ENCODE results near the gene FYB1.
"Not testable (repeated sequence)": the region's sequence is repeated elsewhere in the genome, so short reads cannot be mapped to it uniquely, and the experiment has no call there.

The FYB1 gene

GRCh38 chr5:39189292-39189955 is 29.9 kb downstream of the FYB1 start:
- in situ Hi-C loops (cut with MboI; ENCODE audit: low sequenced_read_pairs), result no loop called here

DNA sequence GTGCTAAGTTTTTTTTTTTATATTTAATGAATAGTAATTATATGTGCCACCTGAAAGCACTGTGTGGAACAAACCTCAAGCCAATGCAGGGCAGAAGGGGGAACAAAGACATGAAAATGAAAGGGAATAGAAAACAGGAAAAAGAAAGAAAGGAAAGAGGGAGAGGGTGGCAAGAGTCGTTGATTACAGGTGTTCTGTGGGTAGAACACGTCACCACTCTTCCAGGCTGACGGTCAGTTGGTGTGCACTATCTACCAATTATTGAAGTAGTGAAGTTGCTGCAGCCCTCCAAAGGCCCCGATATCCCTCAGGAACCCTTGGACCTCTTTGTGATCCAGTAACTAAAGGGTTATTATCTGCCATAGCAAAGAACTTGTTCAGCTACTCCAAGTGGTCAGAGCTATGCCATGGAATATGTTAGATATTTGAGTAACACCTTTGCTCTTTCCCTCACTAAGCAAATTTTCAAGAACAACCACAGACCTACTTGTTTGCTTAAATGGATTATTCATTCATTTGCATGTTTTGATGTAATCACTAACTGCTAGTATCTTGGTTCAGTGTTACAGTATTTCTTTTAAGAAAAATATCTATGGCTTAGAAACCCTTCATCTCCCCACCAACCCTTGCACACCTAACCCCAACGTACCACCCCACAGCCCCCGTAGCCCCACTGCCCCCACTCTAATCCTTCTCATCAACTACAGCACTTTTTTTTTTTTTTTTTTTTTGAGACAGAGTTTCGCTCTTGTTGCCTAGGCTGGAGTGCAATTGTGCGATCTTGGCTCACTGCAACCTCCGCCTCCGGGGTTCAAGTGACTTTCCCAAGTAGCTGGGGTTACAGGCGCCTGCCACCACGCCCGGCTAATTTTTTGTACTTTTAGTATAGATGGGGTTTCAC is 31.3 kb downstream of the FYB1 start:
- in situ Hi-C loops (cut with MboI; ENCODE audit: low sequenced_read_pairs), result no loop called here

DNA sequence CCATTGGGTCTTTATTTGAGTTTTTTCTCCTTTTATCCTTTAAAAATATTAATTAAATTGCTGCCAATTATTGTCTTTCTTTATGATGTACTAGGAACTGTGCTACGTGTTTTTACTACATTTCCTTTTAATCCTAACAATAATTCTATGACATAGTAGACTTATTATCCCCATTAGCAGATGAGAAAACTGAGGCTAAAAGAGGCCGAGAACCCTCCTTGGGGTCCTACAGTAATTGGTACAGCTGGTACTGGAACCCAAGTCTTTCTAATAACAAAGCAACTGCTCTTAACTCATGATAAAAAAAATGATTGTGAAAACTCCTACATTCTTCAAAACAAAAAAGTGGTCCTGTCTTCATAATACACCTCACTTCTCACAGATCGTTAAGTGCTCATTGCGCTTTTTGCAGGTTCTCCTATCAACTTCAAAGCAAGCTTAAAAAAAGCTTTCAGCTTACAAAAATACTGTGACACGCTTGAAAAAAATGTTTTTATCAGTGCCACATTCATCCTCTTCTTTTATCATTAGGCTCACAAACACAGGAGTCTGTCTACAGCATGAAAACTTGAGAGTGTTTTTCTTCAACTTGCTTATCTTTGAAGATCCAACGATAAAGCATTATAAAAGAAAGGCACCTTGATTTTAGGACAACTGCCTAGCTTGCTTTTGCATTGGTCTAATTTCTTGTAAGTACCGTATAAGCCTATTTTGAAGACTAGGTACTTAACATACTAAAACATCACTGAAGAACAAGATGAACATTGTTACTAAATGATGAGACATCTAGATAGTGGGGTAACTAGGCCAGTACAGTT is 32.4 kb downstream of the FYB1 start:
- in situ Hi-C loops (cut with MboI; ENCODE audit: low sequenced_read_pairs), result no loop called here

DNA sequence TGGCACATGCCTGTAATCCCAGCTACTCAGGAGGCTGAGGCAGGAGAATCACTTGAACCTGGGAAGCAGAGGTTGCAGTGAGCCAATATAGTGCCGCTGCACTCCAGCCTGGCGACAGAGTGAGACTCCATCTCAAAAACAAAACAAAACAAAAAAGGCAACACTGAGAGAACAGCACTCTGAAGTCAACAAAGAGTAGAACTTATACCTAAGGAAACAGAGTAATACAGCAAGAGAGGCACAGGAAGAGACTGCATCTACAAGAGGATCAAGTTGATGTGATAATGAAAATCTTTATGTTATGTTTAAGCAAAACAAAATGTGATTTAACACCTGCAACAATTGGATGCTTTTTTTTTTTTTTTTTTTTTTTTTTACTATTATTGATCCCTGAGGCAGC is 33.1 kb downstream of the FYB1 start:
- in situ Hi-C loops (cut with MboI; ENCODE audit: low sequenced_read_pairs), result no loop called here

GRCh38 chr5:39185761-39186160 is 33.6 kb downstream of the FYB1 start:
- in situ Hi-C loops (cut with MboI; ENCODE audit: low sequenced_read_pairs), result no loop called here

DNA sequence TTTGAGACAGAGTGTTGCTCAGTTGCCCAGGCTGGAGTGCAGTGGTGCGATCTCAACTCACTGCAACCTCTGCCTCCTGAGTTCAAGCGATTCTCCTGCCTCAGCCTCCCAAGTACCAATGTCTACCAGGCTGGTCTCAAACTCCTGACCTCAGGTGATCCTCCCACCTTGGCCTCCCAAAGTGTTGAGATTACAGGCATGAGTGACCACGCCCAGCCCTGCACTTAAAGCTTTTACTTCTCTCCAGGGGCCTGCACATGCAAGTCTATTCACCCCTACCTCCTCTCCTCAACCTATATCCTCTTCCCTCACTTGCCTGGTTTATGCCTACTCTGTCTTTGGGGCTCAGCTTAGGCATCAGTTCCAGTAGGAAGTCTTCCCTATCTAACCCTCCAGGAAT is 39.8 kb downstream of the FYB1 start:
- in situ Hi-C loops (cut with MboI; ENCODE audit: low sequenced_read_pairs), result not testable (repeated sequence)

- in situ Hi-C loops (cut with MboI; ENCODE audit: low sequenced_read_pairs), result no loop called here
Measured at GRCh38 chr5:39178861-39179260, 40.5 kb downstream of the FYB1 start.

DNA sequence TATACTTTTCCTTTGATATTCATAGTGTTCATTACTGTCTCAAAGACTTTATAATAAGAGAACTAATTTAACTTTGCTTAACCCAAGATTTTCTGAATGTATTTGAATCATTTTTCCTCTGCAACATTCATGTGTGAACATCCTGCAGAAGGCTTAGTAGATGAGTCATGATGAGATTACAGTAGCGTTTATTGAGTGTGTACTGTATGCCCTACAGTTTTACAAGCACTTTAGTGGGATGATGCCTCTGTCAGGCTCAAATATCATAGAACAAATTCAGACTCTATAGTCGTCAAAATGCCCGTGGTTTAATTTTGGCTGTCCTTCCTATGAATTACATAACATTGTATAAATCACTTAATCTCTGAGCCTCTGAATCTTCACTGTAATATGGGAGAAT is 41.2 kb downstream of the FYB1 start:
- in situ Hi-C loops (cut with MboI; ENCODE audit: low sequenced_read_pairs), result no loop called here

- in situ Hi-C loops (cut with MboI; ENCODE audit: low sequenced_read_pairs), result no loop called here
Measured at GRCh38 chr5:39177631-39177964, 41.8 kb downstream of the FYB1 start.

DNA sequence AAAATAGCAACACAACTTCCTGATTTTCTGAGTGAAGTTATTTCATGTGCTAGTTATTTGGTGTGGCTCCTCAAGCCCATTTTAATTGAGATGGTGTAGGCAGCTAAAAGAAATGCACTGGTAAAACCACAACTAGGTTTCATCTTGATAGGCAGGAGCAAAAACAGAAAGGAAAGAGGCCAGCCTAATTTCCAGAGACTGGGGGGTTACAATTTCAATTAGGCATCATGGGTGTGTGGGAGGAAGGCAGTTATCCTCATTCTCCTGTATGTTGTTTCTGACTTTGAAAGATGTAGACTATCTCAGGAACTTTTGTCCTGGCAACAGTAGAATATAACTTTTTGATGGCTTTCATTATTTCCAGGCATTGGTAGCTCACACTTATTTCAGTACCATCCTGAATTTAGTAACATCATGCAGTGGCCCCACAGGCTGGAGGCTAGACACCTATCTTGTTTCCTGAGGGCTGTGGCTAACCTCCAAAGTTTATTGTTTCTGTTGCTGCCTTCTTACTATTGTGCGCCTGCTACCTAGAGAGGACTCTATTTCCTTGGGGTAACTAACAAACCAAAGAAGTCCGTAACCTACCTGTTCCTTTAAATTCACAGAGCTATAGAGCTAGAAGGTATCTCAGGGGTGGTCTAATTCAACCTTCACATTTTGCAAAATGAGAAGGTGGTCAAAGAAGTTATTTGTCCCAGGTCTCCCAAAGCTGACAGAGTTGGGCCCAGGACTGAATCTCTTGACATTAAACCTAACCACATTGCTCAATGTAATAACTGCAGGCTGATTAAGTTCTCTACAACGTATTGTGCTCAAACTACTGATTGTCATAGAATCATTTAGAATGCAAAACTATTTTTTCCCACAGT is 42.4 kb downstream of the FYB1 start:
- in situ Hi-C loops (cut with MboI; ENCODE audit: low sequenced_read_pairs), result no loop called here

DNA sequence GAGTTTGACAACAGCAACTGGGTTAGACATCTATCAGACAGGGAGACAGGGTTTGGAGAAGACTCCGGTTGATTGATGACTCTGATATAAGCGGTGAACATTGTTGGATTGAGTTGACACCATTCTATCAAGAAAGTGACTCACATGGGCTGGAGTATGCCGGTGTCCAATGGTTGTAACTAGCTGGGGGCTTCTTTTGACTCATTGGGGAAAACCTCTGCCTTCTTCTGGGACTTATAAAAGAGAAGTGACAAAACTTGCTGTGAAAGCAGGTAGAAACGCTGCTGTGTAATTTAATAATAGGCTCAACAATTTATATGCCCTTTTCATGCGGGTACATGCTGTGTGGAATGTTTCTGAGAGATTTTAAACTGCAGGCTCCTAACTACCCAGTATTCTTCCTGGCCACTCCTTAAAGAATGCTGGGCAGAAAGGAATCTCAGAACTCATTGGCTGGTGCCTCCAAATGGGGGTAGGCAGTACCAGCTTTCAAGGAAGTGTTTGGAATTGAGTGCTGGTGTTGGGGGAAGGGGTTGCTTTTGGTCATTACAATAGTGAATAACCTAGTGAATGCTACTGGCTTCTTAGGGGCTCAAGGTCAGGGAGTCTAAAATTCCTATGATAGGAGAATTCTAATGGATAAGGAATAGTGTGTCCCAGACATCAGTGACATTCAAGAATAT is 43.9 kb downstream of the FYB1 start:
- in situ Hi-C loops (cut with MboI; ENCODE audit: low sequenced_read_pairs), result no loop called here

- in situ Hi-C loops (cut with MboI; ENCODE audit: low sequenced_read_pairs), result no loop called here
Measured at GRCh38 chr5:39173069-39173468, 46.3 kb downstream of the FYB1 start.

GRCh38 chr5:39172593-39172992 is 46.8 kb downstream of the FYB1 start:
- in situ Hi-C loops (cut with MboI; ENCODE audit: low sequenced_read_pairs), result no loop called here

GRCh38 chr5:39171647-39172046 is 47.7 kb downstream of the FYB1 start:
- in situ Hi-C loops (cut with MboI; ENCODE audit: low sequenced_read_pairs), result no loop called here

GRCh38 chr5:39169081-39169480 is 50.3 kb downstream of the FYB1 start:
- in situ Hi-C loops (cut with MboI; ENCODE audit: low sequenced_read_pairs), result no loop called here

DNA sequence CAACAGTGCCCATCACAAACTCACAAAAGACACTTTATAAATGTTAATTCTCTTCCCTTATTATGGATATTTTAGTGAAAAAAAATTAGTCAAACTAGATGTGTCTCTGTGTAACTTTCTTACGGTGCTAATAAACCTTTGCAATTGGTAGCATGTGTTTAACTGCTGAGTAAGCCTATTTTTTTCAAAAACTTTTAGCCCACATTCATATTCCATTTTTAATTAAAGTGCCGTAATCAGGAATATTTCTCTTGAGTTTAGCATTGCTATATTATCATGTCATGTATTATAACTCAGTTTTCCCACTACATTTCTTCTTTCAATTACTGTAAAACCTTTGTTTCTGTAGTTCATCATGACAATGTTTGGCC is 51.4 kb downstream of the FYB1 start:
- in situ Hi-C loops (cut with MboI; ENCODE audit: low sequenced_read_pairs), result no loop called here

GRCh38 chr5:39167141-39167971 is 52.0 kb downstream of the FYB1 start:
- in situ Hi-C loops (cut with MboI; ENCODE audit: low sequenced_read_pairs), result no loop called here

DNA sequence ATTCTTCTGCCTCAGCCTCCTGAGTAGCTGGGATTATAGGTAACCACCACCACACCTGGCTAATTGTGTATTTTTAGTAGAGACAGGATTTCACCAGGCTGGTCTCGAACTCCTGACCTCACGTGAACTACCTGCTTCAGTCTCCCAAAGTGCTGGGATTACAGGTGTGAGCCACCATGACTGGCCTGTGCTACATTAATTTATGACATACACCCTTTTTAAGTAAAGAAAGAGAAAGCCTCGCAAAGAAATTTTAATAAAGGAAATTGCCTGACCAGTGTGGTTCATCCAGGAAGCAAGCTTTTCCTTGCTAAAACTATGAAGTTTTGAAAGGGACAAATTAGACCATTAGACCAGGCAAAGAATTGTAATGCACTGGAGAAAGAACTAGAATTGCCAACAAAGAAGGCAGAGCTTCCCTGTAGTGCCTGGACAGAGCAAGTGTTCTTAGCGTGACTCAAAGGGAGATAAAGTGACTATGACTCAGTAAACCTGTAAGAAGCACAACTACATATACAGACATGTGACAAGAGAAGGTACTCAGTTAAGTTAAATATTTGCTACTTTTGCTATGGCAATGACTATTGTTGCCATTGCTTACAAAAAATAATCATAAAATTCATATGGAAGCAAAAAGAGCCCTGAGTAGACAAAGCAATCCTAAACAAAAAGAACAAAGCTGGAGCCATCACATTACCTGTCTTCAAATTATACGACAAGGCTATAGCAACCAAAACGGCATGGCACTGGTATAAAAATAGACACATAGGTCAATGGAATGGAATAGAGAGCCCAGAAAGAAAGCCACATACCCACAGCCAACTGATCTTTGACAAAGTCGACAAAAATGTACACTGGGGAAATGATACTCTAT is 54.6 kb downstream of the FYB1 start:
- in situ Hi-C loops (cut with MboI; ENCODE audit: low sequenced_read_pairs), result no loop called here

Data from hTERT RPE-1 (cell line).